ENCODE data around the gene FAM120AOS. TPM values are rescaled to one million over a fixed set of nuclear protein-coding genes. Genes with fewer than 3 reads are reported as not detected.

Gene FAM120AOS
- total RNA-seq, 1 donor from 2014 or later = 61.4 TPM

DNA sequence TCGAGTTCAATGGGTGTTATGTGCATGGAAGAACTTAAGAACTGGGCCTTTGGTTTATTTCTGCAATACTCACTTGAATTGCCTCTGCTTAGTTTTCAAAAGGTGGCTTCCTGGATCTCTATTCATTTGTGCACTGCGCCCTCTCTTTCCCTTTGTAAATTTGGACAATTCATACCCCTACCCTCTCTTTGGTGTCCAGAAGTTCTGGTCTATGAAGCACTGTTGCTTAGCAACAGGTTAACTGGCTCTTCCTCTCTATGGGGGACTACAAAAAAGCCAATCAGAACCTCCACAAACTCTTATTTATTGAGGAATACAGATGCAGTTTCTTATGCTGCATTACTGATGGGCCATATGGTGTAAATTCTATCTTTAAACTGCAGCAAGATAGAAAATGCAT, 15.4 kb downstream of the FAM120AOS start:
- no peak for DNase-seq (ENCODE audit: low spot score)

DNA sequence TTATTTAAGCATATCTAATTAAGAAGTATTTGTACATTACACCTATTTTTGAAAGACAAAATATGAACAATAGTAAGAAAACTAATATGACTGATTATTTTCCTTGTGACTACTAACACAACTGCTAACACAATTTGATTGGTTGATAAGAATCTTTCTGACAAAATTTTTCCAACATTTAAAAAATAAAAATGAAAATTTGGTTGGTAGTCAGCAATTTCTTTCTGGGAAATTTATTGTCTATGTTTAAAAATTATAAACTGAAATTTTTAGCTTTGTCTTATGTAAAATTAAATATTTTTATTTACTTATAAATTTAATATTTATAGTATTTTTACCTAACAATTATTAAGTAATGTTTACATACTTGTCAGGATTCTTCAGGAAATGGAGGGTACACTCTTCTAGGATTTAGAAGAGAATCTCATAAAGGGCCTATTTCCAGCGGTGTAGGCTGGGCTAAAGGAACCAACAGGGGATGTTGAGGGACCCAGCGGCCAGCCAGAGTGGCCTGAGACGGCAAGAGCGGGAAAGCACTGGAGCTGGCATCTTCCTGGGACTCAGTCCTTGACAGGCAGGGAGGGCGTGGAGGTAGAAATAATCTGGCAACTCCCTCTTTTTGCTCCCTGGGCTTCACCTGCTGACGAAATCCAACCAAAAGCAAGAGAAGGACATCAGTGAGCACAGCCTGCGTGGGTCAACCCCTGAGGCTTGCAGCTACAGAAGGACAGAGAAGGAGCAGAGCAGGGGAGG, 16.6 kb downstream of the FAM120AOS start:
- no peak for DNase-seq (ENCODE audit: low spot score)

DNA sequence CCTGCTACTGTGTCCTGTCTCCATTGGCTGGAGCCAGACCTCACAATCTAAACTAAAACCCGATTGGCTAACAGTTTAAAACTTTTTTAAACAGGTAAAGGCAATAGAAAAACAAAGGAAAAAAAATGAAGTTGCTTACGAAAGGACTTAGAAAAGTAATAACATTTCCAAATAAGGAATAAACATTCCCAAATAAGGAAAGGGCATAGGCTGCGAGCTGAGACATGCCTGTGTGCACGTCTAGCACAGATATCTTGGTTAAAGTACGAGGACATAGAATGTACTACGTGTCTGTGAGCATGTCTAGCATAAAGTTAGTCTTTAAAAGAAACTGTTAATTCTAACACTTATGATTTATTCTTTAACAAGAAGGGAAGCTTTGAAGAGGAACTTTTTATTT, 17.2 kb downstream of the FAM120AOS start:
- no peak for DNase-seq (ENCODE audit: low spot score)

DNA sequence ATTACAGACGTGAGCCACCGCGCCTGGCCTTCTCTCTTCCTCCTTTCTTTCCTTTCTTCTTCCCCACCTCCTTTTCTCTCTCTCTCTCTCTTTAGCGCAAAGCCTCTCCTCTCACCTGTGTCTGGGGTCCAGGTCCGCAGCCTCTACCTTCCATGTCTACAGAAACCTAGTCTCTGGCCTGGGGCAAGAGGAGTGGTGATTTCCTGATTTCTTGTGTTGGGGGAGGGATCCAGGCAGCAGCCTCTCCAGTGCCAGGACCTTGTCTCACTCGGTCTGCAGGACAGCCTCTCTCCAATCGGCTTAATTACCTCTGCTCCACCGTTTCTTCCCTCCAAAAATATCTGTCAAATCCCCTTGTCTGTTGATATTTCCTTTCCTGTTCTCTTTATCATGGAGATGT, 18.0 kb downstream of the FAM120AOS start:
- no peak for DNase-seq (ENCODE audit: low spot score)

DNA sequence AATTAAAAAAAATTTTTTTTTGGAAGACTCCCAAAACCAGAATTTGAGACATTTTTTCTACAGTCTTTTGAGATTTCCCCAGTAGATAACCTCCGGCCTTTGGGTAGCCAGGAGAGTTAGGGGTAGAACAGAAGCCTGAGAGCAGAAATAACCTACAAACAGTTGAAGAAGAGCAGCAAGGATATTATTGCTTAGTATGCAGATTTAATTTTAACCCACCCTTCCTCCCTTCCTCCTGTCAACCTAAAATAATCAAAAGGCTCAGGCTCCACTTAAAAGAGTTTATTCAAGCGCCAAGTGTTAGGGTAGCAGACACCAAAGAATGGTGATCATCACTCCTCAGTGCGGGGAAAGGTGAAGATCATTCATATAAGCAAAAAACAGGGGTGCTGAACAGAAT, 19.3 kb downstream of the FAM120AOS start:
- no peak for DNase-seq (ENCODE audit: low spot score)

DNA sequence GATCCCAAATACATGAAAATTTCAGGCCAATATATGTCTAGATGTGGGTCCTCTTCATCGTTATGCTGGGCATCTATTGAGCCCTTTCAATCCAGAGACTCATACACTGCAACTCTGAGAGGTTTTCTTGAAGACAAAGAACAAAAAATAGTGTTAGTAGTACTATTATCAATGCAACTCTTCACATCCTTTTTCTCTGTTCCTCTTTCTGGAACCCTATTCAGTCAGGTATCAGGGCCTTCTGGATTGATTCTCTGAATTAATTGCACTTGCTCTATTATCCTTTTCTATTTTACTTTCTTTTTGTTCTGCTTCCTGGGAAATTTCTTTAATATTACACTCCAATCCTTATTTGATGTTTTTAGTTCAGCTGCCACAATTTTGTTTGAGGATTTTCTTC, 20.4 kb downstream of the FAM120AOS start:
- no peak for DNase-seq (ENCODE audit: low spot score)

DNA sequence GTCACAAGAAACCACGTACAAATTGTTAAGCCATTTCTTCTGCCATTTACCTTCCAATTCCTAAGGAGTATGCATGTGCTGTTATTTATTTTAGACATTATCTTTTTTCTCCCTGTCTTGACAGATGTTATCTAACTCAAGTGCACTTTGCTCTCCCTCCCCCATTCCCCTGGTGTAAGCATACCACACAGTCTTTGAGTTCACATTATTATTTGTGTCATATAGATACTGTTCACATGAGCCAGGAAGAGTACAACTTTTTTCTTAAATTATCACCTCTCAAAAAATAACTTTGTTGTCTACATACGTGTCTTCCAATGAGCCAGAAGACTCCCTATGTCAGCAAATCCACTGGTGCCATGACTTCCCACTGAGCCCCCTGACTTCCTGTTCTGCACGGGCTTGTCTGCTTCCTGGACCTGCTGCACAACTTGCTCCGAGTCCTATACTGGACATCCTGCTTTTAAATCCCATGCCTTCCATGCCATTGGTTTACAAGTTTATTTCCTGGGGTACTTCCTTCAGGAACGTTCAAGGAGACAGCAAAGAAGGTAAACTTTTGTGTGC, 21.8 kb downstream of the FAM120AOS start:
- DNase-seq (ENCODE audit: low spot score) = no peak

DNA sequence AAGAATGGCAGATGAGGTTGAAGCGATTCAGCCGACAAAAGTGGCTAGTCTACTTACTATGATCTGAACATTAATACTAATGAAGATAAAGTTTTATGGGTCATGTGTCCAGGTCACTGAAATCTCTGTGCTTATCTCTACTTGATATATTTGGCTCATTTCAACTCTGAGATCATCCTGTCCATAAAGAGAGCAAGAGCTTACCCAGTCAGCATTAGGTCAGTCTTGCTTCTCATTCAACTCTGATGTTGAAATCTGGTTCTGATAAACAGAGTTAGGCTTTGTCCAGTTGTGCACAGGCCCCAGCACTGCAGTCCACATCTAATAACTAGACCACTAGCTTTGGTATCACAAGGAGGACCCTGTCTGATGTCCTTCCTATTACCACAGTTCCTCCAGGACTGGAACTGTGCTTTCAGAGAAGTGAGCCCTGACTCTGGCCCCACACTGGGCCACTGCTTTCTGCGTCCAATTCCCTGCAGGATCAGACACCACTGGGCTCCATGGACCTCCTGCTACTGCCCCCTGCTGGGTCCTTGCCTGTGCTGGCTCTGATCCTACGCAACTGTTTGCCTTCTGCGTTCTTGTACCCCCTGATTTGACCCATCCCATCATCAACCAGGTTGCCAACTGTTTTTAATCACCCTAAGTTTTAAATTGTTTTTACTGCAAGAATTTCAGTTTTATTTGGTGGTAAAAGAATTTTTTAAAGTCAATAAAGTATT, 25.6 kb downstream of the FAM120AOS start:
- no peak for DNase-seq (ENCODE audit: low spot score)

DNA sequence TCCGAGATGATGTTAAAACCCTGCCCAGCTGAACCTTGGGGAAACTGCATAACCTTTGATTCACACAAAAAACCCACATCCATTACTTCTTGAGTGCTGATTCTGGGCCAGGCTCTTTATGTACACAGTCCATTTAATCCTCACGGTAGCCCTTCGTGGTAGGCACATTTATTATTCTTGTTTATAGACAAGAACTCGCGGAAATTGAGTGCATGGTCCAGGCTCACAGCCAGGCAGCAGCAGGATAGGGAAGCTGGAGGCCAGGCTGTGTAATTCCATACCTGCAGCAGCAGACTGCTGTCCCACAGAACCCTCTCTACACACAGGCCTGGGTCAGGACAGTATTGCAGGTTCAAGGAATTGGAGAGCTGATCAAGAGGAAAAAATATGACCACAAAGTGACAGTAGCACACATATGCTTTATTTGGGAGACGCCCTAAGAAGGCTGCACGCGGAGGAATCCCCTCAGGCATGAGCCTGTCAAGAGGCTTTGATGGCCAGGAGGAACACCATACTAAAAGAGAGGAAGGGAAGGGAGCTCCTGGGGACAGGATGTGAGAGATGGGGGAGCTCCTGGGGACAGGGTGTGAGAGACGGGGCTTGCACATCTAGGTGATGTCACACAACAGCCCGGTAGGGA, 30.3 kb downstream of the FAM120AOS start:
- DNase-seq (ENCODE audit: low spot score) = no peak

DNA sequence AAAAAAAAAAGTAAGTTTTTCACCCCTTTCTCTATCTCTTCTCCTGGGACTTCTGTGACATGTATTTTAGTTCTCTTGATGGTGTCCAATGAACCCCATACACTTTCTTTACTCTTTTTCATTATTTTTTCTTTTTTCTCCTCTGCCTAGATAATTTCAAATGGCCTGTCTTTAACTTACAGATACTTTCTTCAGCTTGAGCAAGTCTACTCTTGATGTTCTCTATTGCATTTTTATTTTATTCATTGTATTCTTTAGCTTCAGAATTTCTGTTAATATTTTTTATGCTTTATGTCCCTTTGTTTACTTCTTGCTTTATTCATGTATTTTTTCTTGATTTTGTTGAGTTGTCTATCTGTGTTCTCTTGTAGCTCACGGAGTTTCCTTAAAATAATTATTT, 34.4 kb downstream of the FAM120AOS start:
- DNase-seq (ENCODE audit: low spot score) = no peak

DNA sequence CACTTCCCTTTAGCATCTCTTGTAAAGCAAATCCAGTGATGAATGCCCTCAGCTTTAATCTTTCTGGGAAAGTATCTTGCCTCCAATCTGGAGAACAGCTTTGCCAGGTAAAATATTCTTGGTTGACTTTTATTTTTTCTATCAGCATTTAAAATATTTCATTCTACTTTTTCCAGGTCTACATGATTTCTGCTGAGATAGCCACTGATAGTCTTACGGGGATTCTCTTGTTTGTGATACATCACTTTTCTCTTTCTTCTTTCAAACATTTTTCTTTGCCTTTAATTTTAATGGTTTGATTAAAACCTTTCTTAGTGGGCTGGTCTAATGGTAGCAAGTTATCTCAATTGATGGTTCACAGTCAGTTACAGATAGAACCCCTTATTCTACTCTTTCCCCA, 35.8 kb downstream of the FAM120AOS start:
- DNase-seq (ENCODE audit: low spot score) = no peak

DNA sequence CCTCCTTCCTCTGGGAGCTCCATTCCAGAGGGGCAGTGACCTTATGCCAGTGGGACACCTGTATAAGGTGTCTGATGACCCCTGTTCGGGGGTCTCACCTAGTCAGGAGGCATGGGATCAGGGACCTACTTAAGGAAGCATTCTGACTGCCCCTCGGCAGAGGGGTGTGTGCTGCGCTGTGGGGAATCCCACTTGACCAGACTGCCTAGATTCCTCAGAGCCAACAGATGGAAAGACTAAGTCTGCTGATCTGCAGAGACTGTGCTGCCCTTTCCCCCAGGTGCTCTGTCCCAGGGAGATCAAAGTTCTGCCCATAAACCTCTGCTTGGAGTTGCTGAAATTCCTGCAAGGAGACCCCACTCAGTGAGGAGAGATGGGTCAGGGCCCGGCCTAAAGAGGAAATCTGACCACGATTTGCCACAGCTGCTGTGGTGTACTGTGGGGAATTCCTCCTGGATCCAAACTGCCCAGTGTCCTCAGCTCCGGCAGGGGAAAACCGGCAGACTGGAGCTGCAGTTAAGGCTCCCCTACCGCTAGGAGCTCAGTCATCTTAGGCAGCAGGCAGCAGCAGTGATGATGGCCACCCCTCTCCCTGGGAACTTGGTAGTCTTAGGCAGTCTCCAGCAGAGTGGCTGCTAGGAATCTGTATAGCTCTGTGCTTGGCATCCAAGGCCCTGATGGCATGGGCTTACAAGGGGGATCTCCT, 36.7 kb downstream of the FAM120AOS start:
- DNase-seq (ENCODE audit: low spot score) = no peak

DNA sequence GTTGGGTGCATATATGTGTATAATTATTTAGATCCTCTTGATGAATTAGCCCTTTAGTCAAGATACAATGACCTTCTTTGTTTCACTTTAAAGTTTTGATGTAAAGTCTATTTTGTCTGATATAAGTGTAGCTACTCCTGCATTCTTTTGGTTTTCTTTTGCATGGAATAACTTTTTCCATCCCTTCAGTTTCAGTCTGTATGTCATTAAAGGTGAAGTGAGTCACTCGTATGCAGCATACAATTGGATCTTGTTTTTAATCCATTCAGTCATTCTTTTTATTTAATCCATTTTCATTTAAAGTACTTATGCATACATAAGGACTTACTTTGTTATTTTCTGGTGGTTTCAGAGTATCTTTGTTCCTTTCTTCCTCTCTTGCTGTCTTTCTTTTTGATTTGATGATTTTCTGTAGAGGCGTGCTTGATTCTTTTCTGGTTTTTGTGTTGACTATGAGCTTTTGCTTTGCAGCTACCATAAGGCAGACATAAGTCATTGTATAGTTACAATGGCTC, 38.1 kb downstream of the FAM120AOS start:
- no peak for DNase-seq (ENCODE audit: low spot score)

DNA sequence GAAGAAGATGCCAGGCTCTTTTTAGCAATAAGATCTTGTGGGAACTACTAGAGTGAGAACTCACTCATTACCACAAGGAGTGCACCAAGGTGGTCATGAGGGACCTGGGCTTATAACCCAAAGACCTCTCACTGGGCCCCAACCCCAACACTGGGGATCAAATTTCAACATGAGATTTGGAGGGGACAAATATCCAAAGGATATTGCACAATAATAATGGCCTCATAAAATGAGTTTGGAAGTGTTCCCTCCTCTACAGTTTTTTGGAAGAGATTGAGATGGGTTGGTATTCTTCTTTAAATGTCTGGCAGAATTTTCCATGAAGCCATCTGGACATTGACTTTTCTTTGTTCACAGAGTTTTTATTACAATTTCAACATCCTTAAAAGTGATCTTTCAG, 39.9 kb downstream of the FAM120AOS start:
- no peak for DNase-seq (ENCODE audit: low spot score)

DNA sequence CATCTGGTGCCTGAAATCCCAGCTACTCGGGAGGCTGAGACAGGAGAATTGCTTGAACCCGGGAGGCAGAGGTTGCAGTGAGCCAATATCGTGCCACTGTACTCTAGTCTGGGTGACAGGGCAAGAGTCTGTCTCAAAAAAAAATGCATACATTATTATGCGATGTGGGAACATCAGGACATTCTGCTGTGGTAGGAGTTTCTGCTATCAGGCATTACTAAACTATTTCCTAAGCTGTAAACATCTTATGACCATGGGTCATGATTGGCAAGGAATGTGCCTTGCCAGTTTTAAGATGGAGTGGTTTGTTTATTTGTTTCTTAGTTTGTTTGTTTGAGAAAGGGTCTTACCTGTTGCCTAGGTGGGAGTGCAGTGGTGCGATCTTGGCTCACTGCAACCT, 47.0 kb downstream of the FAM120AOS start:
- DNase-seq (ENCODE audit: low spot score) = no peak

DNA sequence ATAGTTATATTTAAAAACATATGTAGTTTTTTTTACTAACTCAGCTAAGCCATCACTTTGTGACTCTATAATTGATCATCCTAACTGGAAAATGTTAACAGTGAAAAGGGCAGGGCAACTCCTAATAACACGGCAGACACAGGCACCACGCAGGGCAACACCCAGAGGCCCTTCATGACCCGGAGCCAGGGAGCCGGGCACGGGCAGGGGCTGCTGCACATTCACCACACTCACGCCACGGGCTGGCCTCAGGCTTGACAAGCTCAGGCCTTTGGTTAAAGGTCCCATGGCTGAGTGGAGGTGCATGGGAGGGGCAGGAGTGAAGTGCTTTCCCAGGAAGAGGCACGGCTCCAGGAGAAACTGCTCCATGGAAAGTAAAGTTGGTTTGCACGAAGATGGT, 54.9 kb downstream of the FAM120AOS start:
- no peak for DNase-seq (ENCODE audit: low spot score)

DNA sequence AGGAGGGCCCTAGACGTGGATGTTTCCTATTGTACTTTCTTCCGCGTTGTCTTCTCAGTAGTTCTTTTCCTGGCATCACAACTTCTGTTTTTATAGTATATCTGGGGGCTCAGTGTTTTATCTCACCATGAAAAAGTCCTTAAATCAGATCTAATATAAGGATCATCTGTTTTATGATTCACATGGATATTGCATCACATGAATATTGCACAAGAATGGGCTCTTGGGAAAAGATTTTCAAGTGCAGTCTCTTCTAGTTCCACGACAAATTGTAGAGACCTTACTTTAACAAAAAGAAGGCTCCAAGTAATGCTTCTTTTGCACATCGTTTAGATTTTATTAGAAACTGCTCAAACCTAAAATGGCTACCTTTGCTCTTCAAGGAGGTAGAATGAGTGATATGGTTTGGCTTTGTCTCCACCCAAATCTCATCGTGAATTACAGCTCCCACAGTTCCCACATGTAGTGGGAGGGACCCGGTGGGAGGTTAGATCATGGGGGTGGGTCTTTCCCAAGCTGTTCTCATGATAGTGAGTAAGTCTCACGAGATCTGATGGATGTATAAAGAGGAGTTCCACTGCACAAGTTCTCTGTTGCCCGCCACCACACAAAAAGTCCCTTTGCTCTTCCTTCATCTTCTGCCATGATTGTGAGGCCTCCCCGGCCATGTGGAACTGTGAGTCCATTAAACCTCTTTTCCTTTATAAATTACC, 55.6 kb downstream of the FAM120AOS start:
- no peak for DNase-seq (ENCODE audit: low spot score)

Data from ureter (tissue), 1 donor.